ENCODE results near the gene FMNL1.

DNA sequence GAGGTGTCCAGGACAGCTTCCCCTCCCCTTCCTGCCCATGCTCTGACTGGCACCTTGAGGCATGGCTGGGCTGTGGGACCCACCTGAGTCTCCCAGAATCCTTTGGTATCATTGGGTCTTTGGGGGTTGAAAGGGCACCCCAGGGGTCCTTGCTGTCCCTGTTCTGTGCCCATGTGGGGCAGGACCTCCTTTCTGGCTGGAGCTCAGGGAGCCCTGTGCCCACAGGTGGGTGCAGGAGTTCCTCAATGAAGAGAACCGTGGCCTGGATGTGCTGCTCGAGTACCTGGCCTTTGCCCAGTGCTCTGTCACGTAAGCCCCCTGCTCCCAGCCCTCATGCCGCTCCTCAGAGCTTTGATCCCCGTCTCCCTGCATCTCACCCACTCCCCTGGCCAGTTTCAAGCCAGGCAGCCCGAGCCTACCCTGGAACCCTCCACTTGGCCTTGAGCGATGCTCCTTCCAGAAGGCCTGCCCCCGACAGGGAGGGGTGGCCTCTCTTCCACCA lies 11.8 kb downstream of the FMNL1 start:
- TF ChIP-seq, protein P1, sequence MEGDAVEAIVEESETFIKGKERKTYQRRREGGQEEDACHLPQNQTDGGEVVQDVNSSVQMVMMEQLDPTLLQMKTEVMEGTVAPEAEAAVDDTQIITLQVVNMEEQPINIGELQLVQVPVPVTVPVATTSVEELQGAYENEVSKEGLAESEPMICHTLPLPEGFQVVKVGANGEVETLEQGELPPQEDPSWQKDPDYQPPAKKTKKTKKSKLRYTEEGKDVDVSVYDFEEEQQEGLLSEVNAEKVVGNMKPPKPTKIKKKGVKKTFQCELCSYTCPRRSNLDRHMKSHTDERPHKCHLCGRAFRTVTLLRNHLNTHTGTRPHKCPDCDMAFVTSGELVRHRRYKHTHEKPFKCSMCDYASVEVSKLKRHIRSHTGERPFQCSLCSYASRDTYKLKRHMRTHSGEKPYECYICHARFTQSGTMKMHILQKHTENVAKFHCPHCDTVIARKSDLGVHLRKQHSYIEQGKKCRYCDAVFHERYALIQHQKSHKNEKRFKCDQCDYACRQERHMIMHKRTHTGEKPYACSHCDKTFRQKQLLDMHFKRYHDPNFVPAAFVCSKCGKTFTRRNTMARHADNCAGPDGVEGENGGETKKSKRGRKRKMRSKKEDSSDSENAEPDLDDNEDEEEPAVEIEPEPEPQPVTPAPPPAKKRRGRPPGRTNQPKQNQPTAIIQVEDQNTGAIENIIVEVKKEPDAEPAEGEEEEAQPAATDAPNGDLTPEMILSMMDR (IDR thresholded peaks at IDR 0.05) = no peak
- no peak for TF ChIP-seq POLR2A (IDR thresholded peaks at IDR 0.05)
